ENCODE results near the gene PTPRG.

Gene PTPRG

GRCh38 chr3:61734749-61735686, 173.6 kb downstream of the PTPRG start:
- Histone ChIP-seq H3K27me3 (ENCODE audit: control insufficient read depth, insufficient read depth, low read length) (no peaks in the 10 kb centered on the region), H3K36me3 (ENCODE audit: control insufficient read depth, insufficient read depth, low read length) (peaks cover 5% of the 10 kb centered on the region), H3K9ac (ENCODE audit: low read length) (no peak overlapping the region), H3K4me3 (ENCODE audit: low read depth, low read length) (no peak overlapping the region), H3K27ac (ENCODE audit: low read depth, low read length) (peak overlapping the region; percentile 17; the same call in 1 of the 2 replicates), H3K4me1 (ENCODE audit: control insufficient read depth, insufficient read depth, low read length) (peaks cover 39% of the 10 kb centered on the region), H3K9me3 (ENCODE audit: control insufficient read depth, insufficient read depth, low read depth, low read length) (peaks cover 2% of the 10 kb centered on the region; the same call in 1 of the 2 replicates)

GRCh38 chr3:61736506-61736905, 175.1 kb downstream of the PTPRG start:
- Histone ChIP-seq H3K4me3 (ENCODE audit: low read depth, low read length) (no peak overlapping the region), H3K9me3 (ENCODE audit: control insufficient read depth, insufficient read depth, low read depth, low read length) (peaks cover 2% of the 10 kb centered on the region; the same call in 1 of the 2 replicates)

GRCh38 chr3:61739640-61740039, 178.3 kb downstream of the PTPRG start:
- H3K9me3 ChIP-seq (ENCODE audit: control insufficient read depth, insufficient read depth, low read depth, low read length) = peaks cover 2% of the 10 kb centered on the region; the same call in 1 of the 2 replicates
- H3K27me3 ChIP-seq (ENCODE audit: control insufficient read depth, insufficient read depth, low read length) = no peaks in the 10 kb centered on the region

More at GRCh38 chr3:61736506-61736905, 175.1 kb downstream of the PTPRG start:
- Histone ChIP-seq H3K27me3 (ENCODE audit: control insufficient read depth, insufficient read depth, low read length) (no peaks in the 10 kb centered on the region), H3K9ac (ENCODE audit: low read length) (no peak overlapping the region), H3K36me3 (ENCODE audit: control insufficient read depth, insufficient read depth, low read length) (peaks cover 5% of the 10 kb centered on the region), H3K4me1 (ENCODE audit: control insufficient read depth, insufficient read depth, low read length) (peaks cover 36% of the 10 kb centered on the region), H3K27ac (ENCODE audit: low read depth, low read length) (no peak overlapping the region)

GRCh38 chr3:61740494-61740893, 179.1 kb downstream of the PTPRG start:
- peaks cover 27% of the 10 kb centered on the region for H3K4me1 ChIP-seq (ENCODE audit: control insufficient read depth, insufficient read depth, low read length)
- H3K27me3 ChIP-seq (ENCODE audit: control insufficient read depth, insufficient read depth, low read length) = no peaks in the 10 kb centered on the region
- no peak overlapping the region for H3K27ac ChIP-seq (ENCODE audit: low read depth, low read length)
- H3K9ac ChIP-seq (ENCODE audit: low read length) = no peak overlapping the region
- peaks cover 5% of the 10 kb centered on the region for H3K36me3 ChIP-seq (ENCODE audit: control insufficient read depth, insufficient read depth, low read length)
- H3K4me3 ChIP-seq (ENCODE audit: low read depth, low read length) = no peak overlapping the region
- peaks cover 2% of the 10 kb centered on the region; the same call in 1 of the 2 replicates for H3K9me3 ChIP-seq (ENCODE audit: control insufficient read depth, insufficient read depth, low read depth, low read length)

More at GRCh38 chr3:61739640-61740039, 178.3 kb downstream of the PTPRG start:
- H3K36me3 ChIP-seq (ENCODE audit: control insufficient read depth, insufficient read depth, low read length) = peaks cover 5% of the 10 kb centered on the region
- H3K4me3 ChIP-seq (ENCODE audit: low read depth, low read length) = no peak overlapping the region
- peaks cover 32% of the 10 kb centered on the region for H3K4me1 ChIP-seq (ENCODE audit: control insufficient read depth, insufficient read depth, low read length)
- H3K9ac ChIP-seq (ENCODE audit: low read length) = no peak overlapping the region
- no peak overlapping the region for H3K27ac ChIP-seq (ENCODE audit: low read depth, low read length)

- Histone ChIP-seq H3K4me3 (ENCODE audit: low read depth, low read length) (no peak overlapping the region), H3K27ac (ENCODE audit: low read depth, low read length) (no peak overlapping the region)
Observed at GRCh38 chr3:61741551-61741950, 180.2 kb downstream of the PTPRG start.

GRCh38 chr3:61742006-61742405, 180.6 kb downstream of the PTPRG start:
- Histone ChIP-seq H3K4me3 (ENCODE audit: low read depth, low read length) (no peak overlapping the region), H3K9me3 (ENCODE audit: control insufficient read depth, insufficient read depth, low read depth, low read length) (peaks cover under 1% of the 10 kb centered on the region; the same call in 1 of the 2 replicates), H3K9ac (ENCODE audit: low read length) (no peak overlapping the region), H3K36me3 (ENCODE audit: control insufficient read depth, insufficient read depth, low read length) (no peaks in the 10 kb centered on the region; the same call in 1 of the 2 replicates), H3K27me3 (ENCODE audit: control insufficient read depth, insufficient read depth, low read length) (no peaks in the 10 kb centered on the region), H3K4me1 (ENCODE audit: control insufficient read depth, insufficient read depth, low read length) (peaks cover 28% of the 10 kb centered on the region), H3K27ac (ENCODE audit: low read depth, low read length) (no peak overlapping the region)

More at GRCh38 chr3:61741551-61741950, 180.2 kb downstream of the PTPRG start:
- peaks cover 3% of the 10 kb centered on the region for H3K36me3 ChIP-seq (ENCODE audit: control insufficient read depth, insufficient read depth, low read length)
- no peak overlapping the region for H3K9ac ChIP-seq (ENCODE audit: low read length)
- peaks cover 27% of the 10 kb centered on the region for H3K4me1 ChIP-seq (ENCODE audit: control insufficient read depth, insufficient read depth, low read length)
- H3K9me3 ChIP-seq (ENCODE audit: control insufficient read depth, insufficient read depth, low read depth, low read length) = peaks cover 2% of the 10 kb centered on the region; the same call in 1 of the 2 replicates
- H3K27me3 ChIP-seq (ENCODE audit: control insufficient read depth, insufficient read depth, low read length) = no peaks in the 10 kb centered on the region

- no peak overlapping the region for H3K9ac ChIP-seq (ENCODE audit: low read length)
- H3K9me3 ChIP-seq (ENCODE audit: control insufficient read depth, insufficient read depth, low read depth, low read length) = no peaks in the 10 kb centered on the region
- H3K36me3 ChIP-seq (ENCODE audit: control insufficient read depth, insufficient read depth, low read length) = no peaks in the 10 kb centered on the region
- no peaks in the 10 kb centered on the region for H3K27me3 ChIP-seq (ENCODE audit: control insufficient read depth, insufficient read depth, low read length)
- no peak overlapping the region for H3K4me3 ChIP-seq (ENCODE audit: low read depth, low read length)
- H3K27ac ChIP-seq (ENCODE audit: low read depth, low read length) = no peak overlapping the region
- peaks cover 30% of the 10 kb centered on the region for H3K4me1 ChIP-seq (ENCODE audit: control insufficient read depth, insufficient read depth, low read length)
Observed at GRCh38 chr3:61743067-61743466, 181.7 kb downstream of the PTPRG start.

- no peak overlapping the region for H3K4me3 ChIP-seq (ENCODE audit: low read depth, low read length)
- no peak overlapping the region for H3K27ac ChIP-seq (ENCODE audit: low read depth, low read length)
- H3K36me3 ChIP-seq (ENCODE audit: control insufficient read depth, insufficient read depth, low read length) = no peaks in the 10 kb centered on the region
- H3K9me3 ChIP-seq (ENCODE audit: control insufficient read depth, insufficient read depth, low read depth, low read length) = no peaks in the 10 kb centered on the region
- H3K9ac ChIP-seq (ENCODE audit: low read length) = no peak overlapping the region
- no peaks in the 10 kb centered on the region for H3K27me3 ChIP-seq (ENCODE audit: control insufficient read depth, insufficient read depth, low read length)
- H3K4me1 ChIP-seq (ENCODE audit: control insufficient read depth, insufficient read depth, low read length) = peaks cover 30% of the 10 kb centered on the region
Observed at GRCh38 chr3:61743686-61744242, 182.4 kb downstream of the PTPRG start.

GRCh38 chr3:61748288-61748687, 186.9 kb downstream of the PTPRG start:
- no peak overlapping the region for H3K27ac ChIP-seq (ENCODE audit: low read depth, low read length)

GRCh38 chr3:61750766-61751165, 189.4 kb downstream of the PTPRG start:
- H3K4me1 ChIP-seq (ENCODE audit: control insufficient read depth, insufficient read depth, low read length) = peaks cover 3% of the 10 kb centered on the region; the same call in 1 of the 2 replicates
- H3K9me3 ChIP-seq (ENCODE audit: control insufficient read depth, insufficient read depth, low read depth, low read length) = no peaks in the 10 kb centered on the region
- peaks cover 21% of the 10 kb centered on the region for H3K36me3 ChIP-seq (ENCODE audit: control insufficient read depth, insufficient read depth, low read length)
- no peak overlapping the region for H3K4me3 ChIP-seq (ENCODE audit: low read depth, low read length)
- H3K27ac ChIP-seq (ENCODE audit: low read depth, low read length) = no peak overlapping the region
- no peaks in the 10 kb centered on the region for H3K27me3 ChIP-seq (ENCODE audit: control insufficient read depth, insufficient read depth, low read length)
- no peak overlapping the region for H3K9ac ChIP-seq (ENCODE audit: low read length)

More at GRCh38 chr3:61748288-61748687, 186.9 kb downstream of the PTPRG start:
- H3K4me3 ChIP-seq (ENCODE audit: low read depth, low read length) = no peak overlapping the region
- peaks cover 8% of the 10 kb centered on the region; the same call in 1 of the 2 replicates for H3K4me1 ChIP-seq (ENCODE audit: control insufficient read depth, insufficient read depth, low read length)
- H3K27me3 ChIP-seq (ENCODE audit: control insufficient read depth, insufficient read depth, low read length) = no peaks in the 10 kb centered on the region
- no peak overlapping the region for H3K9ac ChIP-seq (ENCODE audit: low read length)
- H3K36me3 ChIP-seq (ENCODE audit: control insufficient read depth, insufficient read depth, low read length) = peaks cover 13% of the 10 kb centered on the region
- no peaks in the 10 kb centered on the region for H3K9me3 ChIP-seq (ENCODE audit: control insufficient read depth, insufficient read depth, low read depth, low read length)

- Histone ChIP-seq H3K4me3 (ENCODE audit: low read depth, low read length) (no peak overlapping the region), H3K36me3 (ENCODE audit: control insufficient read depth, insufficient read depth, low read length) (peaks cover 12% of the 10 kb centered on the region; the same call in 1 of the 2 replicates), H3K27me3 (ENCODE audit: control insufficient read depth, insufficient read depth, low read length) (no peaks in the 10 kb centered on the region), H3K9ac (ENCODE audit: low read length) (no peak overlapping the region), H3K4me1 (ENCODE audit: control insufficient read depth, insufficient read depth, low read length) (no peaks in the 10 kb centered on the region; the same call in 1 of the 2 replicates), H3K9me3 (ENCODE audit: control insufficient read depth, insufficient read depth, low read depth, low read length) (no peaks in the 10 kb centered on the region), H3K27ac (ENCODE audit: low read depth, low read length) (no peak overlapping the region)
Observed at GRCh38 chr3:61758839-61759238, 197.5 kb downstream of the PTPRG start.

Data from HUES6 (cell line).